ENCODE measurements around the gene IGHMBP2. TPM values are rescaled to one million over a fixed set of nuclear protein-coding genes. Genes with fewer than 3 reads are reported as not detected.
"Not testable (repeated sequence)": the region's sequence is repeated elsewhere in the genome, so short reads cannot be mapped to it uniquely, and the experiment has no call there.

The IGHMBP2 gene
- total and polyA plus RNA-seq, 7 donors, result 5.4 to 41.3 (median 15.7) TPM

DNA sequence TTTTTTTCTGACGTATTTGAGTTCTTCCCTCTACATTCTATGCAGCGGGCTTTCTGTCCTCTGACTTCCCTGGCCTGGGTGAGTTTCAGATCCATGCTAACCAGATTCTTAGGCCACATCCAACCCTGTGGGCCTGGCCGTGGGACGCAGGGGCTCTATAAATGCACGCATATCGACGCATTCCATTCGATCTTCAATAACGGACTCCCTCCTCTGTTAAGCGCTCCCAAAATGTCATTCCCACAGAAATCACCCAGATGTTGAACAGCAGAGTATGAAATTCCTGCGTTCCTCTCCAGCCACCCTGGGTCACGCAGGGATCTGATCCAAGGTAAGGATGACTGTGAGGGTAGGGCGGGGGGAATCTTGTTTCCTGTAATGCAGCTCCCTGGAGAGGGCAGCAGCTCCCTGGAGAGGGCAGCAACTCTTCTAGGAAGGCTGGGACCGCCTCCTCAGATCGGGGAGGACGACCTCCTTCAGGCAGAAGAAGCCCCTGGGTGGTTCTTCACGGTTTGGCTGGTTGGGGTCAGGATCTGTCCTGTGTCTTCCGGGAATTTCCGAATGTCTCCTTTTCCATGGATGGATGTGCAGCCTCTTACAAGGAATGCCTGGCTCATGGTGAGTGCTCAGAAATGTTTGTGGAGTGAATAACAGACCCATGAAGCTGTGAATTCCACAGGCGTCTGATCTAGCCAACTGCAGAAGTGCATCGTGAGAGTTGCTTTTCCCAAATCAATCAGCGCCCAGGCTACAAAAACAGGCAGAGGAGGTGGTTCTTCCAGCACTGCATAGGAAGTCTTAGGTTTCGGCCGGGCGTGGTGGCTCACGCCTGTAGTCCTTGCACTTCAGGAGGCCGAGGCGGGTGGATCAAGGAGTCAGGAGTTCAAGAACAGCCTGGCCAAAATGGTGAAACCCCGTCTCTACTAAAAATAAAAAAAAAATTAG lies 64.9 kb downstream of the IGHMBP2 start:
- no peaks in the 10 kb centered on the region for H3K9me3 ChIP-seq
- peak; percentile 61 for DNase-seq
- no peak overlapping the region for H3K4me3 ChIP-seq
- peaks cover 0 to 17% (median 5%) of the 10 kb centered on the region in 4 donors for H3K4me1 ChIP-seq
- no peaks in the 10 kb centered on the region for H3K36me3 ChIP-seq
- intact Hi-C loops (cut with DNase I), result no loop called here
- no peak for TF ChIP-seq EP300 (IDR thresholded peaks at IDR 0.05)
- TF ChIP-seq, protein P1, sequence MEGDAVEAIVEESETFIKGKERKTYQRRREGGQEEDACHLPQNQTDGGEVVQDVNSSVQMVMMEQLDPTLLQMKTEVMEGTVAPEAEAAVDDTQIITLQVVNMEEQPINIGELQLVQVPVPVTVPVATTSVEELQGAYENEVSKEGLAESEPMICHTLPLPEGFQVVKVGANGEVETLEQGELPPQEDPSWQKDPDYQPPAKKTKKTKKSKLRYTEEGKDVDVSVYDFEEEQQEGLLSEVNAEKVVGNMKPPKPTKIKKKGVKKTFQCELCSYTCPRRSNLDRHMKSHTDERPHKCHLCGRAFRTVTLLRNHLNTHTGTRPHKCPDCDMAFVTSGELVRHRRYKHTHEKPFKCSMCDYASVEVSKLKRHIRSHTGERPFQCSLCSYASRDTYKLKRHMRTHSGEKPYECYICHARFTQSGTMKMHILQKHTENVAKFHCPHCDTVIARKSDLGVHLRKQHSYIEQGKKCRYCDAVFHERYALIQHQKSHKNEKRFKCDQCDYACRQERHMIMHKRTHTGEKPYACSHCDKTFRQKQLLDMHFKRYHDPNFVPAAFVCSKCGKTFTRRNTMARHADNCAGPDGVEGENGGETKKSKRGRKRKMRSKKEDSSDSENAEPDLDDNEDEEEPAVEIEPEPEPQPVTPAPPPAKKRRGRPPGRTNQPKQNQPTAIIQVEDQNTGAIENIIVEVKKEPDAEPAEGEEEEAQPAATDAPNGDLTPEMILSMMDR (IDR thresholded peaks at IDR 0.05), result no peak
- no peak for TF ChIP-seq POLR2A (IDR thresholded peaks at IDR 0.05)
- TF ChIP-seq POLR2AphosphoS5 (IDR thresholded peaks at IDR 0.05), result no peak
- H3K27ac ChIP-seq, result peak overlapping the region in 2 of 4 donors; percentile 35 to 52
- no peaks in the 10 kb centered on the region for H3K27me3 ChIP-seq
- 73 to 75% methylated on average over 29 of the region's 29 CpGs for WGBS, 2 donors

DNA sequence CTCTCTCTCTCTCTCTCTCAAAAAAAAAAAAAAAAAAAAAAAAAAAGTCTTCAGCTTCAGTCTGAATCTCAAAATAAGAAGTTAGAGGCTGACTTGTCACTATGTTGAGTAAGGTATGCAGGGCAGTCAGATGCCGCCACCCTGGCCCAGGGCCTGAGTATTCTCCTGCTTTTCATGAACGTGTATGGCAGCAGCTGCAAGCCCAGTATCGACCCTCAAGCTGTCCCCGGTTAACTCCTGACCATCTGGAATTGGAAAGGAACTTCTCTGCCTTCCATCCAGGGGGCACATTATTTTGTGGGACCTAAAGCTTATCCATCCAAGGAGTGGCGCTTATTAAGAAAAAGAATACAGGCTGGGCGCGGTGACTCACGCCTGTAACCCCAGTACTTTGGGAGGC lies 65.7 kb downstream of the IGHMBP2 start:
- H3K4me3 ChIP-seq, result no peak overlapping the region
- TF ChIP-seq, protein P1 (IDR thresholded peaks at IDR 0.05), result no peak
- no peak for TF ChIP-seq POLR2A (IDR thresholded peaks at IDR 0.05)
- TF ChIP-seq POLR2AphosphoS5 (IDR thresholded peaks at IDR 0.05), result no peak
- no peak for TF ChIP-seq EP300 (IDR thresholded peaks at IDR 0.05)
- H3K9me3 ChIP-seq, result no peaks in the 10 kb centered on the region
- H3K36me3 ChIP-seq, result no peaks in the 10 kb centered on the region
- H3K4me1 ChIP-seq, result peaks cover 0 to 19% (median 5%) of the 10 kb centered on the region in 4 donors
- 62 to 78% methylated on average over 8 of the region's 8 CpGs for whole genome bisulfite sequencing, 2 donors
- no peaks in the 10 kb centered on the region for H3K27me3 ChIP-seq
- peak; percentile 32 for DNase-seq
- no peak overlapping the region for H3K27ac ChIP-seq
- intact Hi-C loops (cut with DNase I), result no loop called here

- peaks cover 0 to 19% (median 5%) of the 10 kb centered on the region in 4 donors for H3K4me1 ChIP-seq
- no peaks in the 10 kb centered on the region for H3K36me3 ChIP-seq
- TF ChIP-seq POLR2AphosphoS5 (IDR thresholded peaks at IDR 0.05), result no peak
- TF ChIP-seq, protein P1 (IDR thresholded peaks at IDR 0.05), result no peak
- no peak for TF ChIP-seq POLR2A (IDR thresholded peaks at IDR 0.05)
- H3K27me3 ChIP-seq, result no peaks in the 10 kb centered on the region
- WGBS, 2 donors, result 83 to 90% methylated on average over 8 of the region's 8 CpGs
- DNase-seq, result peak; percentile 36
- H3K9me3 ChIP-seq, result no peaks in the 10 kb centered on the region
- no peak overlapping the region for H3K27ac ChIP-seq
- intact Hi-C loops (cut with DNase I), result no loop called here
- H3K4me3 ChIP-seq, result no peak overlapping the region
Observed at GRCh38 chr11:68970921-68971636, 67.4 kb downstream of the IGHMBP2 start.

GRCh38 chr11:68973219-68973618 lies 69.5 kb downstream of the IGHMBP2 start:
- intact Hi-C loops (cut with DNase I), result no loop called here
- TF ChIP-seq EP300 (IDR thresholded peaks at IDR 0.05), result no peak
- TF ChIP-seq, protein P1 (IDR thresholded peaks at IDR 0.05), result no peak
- TF ChIP-seq POLR2AphosphoS5 (IDR thresholded peaks at IDR 0.05), result no peak
- TF ChIP-seq POLR2A (IDR thresholded peaks at IDR 0.05), result no peak
- Histone ChIP-seq H3K4me3 (no peak overlapping the region), H3K27me3 (no peaks in the 10 kb centered on the region), H3K4me1 (peaks cover 0 to 19% (median 5%) of the 10 kb centered on the region in 4 donors), H3K27ac (no peak overlapping the region), H3K9me3 (no peaks in the 10 kb centered on the region), H3K36me3 (no peaks in the 10 kb centered on the region)
- 55 to 66% methylated on average over 4 of the region's 4 CpGs for WGBS, 2 donors
- no peak for DNase-seq

- WGBS, 2 donors, result 89 to 92% methylated on average over 12 of the region's 12 CpGs
- H3K27me3 ChIP-seq; H3K4me3 ChIP-seq; H3K27ac ChIP-seq; H3K9me3 ChIP-seq; intact Hi-C loops (cut with DNase I); H3K36me3 ChIP-seq: not testable (repeated sequence)
- DNase-seq, result peak; percentile 42
- peaks cover 0 to 14% (median 5%) of the 10 kb centered on the region in 4 donors for H3K4me1 ChIP-seq
Observed at GRCh38 chr11:68973706-68974105, 70.0 kb downstream of the IGHMBP2 start.

All from sigmoid colon (tissue), 7 donors.